GM04504 (cell line): ENCODE data around the gene TRMT2A.

Experiments used
- DNase-seq: peaks from one replicate; pipeline ENCODE4 v3.0.0-alpha.2; 2012; ENCODE audit warnings: low read depth

The TRMT2A gene

DNA sequence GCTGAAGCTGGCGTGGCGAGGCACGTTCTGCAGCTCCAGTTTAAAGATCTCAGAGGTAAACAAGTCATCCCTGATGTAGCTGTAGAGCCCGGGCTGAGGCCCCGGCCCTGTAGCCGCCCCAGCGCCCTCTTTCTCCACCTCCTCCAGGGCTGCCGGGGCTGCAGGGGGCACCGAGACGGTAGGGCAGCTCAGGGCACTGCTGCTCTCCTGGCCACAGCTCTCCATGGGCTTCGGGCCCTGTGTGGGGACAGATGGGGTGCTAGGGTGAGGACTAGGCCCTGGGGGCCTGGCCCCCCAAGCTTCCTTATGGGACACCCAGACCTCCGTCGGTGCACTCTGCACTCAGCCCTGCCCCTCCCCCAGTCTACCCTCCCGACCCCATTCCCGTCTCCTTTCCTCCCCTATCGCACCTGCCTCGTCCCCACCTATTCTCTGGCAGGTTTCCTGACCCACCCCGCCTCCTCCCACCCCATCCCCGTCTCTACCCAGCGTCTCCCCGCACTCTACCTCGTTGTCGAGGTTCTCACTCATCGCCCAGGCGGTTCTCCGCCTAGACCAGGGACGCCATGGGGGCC lies 563 bp downstream of the TRMT2A start:
- no peak for DNase-seq

DNA sequence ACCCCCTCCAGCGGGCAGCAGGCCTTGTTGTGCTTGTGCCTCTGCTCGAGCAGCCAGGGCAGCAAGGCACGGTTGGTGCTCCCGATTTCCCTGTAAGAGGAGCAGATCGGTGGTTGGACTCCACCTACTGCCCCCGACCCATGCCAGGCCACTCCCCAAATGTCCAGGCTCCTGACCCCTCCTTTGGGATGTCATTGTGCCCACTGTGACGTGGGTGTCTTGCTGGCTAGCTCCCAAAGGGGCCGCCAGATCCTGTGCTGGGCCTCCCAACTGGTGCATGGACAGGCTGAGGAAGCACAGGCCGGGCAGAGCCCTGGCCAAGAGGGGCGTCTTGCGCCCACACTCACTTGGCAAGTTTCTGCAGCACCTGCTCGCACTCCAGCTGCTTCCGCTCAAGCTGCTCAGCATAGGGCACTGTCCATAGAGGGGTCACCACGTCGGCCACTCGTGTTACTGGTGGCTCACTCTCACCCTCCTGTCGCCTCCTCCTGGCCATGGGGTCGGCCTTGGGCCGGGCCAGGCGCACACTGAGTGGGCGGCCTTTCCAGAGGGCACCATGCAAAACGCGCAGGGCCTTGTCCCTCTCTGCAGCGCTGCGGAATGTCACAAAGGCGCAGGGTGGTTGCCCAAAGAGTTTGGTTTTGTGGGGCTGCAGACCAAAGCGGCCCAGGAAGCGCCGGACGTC lies 1.2 kb downstream of the TRMT2A start, which contains the start of gene RANBP1:
TSS of gene RANBP1 (plus strand) at position 414 of the 685 bp plus-strand sequence. CDS start at position 495, 81 bp downstream.
- no peak for DNase-seq

DNA sequence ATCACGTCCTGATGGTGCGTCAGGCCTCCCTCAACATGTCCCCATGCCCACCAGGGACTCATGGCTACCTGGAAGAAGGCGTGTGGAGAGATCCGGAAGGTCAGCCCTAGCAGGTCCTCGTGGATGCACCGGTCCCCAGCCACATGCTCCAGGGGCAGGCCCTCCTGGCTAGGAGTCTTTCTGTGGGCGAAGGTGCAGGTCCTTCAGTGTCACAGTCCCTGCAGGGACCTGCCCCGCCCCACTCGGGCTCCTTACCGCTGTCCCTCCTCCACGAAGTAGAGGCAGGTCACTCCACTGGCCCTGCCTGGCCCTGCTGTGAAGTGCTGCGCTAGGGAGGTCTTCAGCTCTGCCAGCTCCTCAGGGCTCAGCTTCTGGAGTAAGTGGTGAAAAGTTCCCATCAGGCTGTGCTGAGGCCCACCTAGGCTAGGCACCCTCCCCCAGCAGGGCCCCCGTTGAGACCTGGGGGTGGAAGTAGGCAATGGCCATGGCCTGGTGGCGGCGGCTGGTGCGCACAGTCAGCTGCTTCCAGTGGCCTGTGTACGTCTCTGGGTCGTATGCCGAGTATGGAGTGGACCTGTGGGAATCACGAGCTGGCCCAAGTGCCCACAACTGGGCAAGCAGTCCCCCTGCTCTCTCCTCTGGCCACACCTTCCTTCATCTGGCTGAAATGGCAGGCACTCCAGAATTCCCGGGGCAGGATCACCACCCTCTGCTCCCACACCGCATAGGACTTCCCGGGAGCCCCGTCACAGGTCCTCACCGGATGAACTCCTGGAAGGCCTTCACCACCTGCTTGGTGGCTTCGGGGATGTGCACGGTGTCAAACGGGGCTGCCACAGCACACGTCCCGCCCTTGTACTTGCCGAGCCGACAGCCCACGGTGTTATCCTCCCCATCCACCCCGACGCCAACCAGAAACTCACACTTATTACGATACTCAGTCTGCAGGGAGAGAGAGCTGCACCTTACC lies 2.2 kb downstream of the TRMT2A start:
- no peak for DNase-seq

DNA sequence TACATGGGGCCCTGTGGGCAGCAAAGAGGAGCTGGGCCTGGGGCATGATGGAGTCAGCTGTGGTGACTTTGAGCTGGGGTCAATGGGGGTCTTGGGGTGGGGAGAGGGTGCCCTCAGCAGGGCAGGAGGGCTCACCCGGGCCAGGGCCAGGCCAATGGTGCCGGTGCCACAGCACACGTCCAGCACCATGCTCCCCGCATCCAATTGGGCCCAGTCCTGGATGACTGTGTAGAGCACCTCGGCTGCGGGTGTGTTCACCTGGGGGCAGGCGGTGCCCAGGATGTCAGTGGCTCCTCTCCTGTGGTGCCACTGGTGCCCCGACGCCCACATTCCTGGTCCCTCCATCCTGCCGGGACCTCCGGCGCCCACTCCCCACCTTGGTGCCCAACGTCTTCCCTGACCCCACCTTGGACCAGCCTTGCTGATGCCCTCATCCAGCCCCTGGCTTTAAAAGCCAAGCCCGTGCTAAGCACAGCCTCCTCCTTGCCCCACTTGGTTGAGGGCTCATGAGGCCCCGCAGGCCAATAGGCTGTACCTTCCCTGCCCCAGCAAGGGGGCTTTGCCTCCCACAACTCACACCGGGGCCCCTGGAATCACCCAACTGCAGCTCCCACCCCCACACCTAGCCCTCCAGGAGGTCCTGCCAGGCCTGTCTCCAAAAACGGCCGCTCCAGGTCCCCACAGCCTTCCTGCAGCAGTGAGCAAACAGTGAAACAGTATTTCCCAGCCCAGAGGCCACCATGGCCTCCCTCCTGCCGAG lies 3.3 kb downstream of the TRMT2A start:
- no peak for DNase-seq

DNA sequence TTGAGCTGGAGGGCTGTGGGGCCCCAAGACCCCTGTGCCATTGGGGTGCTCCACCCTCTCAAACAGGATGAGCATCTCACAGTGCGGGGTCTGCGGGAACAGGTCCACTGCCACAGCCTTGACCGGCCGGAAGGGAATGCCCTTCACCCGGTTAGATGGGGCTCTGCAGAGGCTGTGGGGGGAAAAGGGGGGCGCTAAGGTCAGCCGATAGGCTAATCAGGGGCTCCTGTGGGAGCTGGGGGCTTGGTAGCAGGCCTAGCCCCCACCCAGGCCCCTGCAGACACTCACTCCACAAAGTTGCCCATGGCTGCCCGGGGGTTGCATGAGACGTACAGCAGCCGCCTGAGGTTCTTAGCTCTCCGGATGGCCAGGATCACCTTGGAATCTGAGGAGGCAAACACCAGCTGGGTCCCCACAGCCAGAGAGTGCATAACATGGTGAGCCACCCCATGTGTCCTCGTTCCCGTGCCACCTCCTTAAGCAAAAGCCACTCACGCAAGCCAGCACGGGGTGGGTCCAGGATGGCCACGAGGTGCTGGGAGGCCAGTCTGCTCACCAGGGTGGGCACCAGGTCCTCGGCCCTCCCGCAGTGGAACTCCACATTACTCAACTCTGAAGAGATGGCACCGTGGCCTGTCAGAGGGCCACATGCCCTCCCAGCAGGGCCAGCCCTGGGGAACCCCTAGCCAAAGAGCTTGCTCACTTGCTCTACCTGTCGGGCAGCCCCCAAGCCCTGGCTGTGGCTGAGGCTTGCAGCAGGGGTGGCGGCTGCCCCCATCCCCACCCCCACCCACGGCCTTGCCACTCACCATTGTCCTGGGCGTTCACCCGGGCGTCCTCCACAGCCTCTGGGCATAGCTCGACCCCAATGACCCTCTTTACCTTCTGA lies 4.2 kb downstream of the TRMT2A start:
- no peak for DNase-seq

DNA sequence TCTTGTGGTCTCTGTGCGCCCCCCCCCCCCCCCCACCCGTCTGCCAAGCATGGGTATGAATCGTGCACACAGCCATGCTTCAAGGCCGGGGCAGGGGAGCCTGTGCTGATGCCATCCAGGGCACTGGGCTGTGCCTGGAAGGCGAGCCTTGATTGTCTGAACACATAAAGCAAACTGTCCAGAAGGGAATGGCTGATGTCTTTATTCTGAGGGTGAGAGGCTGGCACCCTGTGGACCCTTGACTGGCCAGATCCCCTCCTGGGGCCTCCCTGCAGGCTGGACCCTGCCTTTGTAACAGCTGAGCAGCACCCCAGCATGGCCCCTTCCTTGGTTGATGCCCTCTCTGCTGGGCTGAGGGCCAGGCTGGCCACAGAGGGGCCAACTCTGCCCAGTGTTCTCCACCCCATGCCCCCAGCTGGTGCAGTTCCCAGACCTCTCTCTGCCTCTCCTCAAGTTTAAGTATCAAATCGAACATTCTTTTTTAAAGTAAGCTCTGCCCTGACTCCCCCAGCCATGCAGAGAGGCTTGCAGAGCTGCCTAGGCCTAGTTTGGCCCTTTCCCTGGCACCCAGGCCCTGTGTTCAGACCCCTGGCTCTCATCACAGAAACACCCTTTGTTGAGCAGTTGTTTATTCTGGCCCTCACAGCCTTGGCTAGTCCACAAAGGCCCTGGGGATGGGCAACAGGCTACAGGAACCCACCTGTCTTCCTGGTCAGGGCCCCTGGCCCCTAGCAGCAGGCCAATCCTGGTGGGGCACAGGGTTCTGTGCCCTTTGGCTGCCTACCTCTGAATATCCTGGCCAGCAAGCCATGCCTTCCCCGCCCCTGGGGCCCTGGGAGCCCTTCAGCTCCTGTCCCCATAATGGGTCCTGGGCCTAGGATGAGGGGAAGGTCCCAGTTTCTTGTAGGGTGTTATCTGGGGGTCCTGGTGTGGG lies 5.1 kb downstream of the TRMT2A start:
- no peak for DNase-seq

DNA sequence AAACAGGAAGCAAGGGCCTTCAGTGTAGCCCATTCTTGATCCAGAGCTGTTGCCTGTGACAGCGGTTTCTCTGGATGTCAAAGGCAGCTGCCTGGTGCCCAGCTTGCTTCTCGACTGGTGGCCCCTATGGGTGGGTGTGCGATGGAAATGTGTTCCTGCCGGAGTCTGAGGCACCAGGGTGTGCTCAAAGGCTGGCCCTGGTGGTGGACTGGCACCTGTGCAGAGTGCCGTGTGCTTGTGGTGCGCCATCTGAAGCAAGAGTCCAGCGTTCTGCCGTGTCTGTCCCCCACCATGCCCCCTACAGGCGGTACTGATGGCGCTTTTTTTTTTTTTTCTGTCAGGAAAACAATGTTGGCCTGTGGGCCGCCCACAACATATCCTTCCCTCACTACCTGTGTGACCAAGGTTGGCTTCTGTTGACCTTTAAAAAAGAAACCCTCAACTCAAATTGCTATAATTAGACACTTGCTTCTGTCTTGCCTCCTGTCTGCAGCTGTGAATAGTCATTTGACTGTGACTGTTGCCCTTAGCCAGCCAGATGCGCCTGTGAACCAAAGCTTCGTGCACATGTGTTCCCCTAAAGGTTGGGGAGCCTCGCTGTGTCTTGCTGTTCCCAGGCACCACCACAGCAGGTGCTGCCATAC lies 5.9 kb downstream of the TRMT2A start:
- no peak for DNase-seq

DNA sequence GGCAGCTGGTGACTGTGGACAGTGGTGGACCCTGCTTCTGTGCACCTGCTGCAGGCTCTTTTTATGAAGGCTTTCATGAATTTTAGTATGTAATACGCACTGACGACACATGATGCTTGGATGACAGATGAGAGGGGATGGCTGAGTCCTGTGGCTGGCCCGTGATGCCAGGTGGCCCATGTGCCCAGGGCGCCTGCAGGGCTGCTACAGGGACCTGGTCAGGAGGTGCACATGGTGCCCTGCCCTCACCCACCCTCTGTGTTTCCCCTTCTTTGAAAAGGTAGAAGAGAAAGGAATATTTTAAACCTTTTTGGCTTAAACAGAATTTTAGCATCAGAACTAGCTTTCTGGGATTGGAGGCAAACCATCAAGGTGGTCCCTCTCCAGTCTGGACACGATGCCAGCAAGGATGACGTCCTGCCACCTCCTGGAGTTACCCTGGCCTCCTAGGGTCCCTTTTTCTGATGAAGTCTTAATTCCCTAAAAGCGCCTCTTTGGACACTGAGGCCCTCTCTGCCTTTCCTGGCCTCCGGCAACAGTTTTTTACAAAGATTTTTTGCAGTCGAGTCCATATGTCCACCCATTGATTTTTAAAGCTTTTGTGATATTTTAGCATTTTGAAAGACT lies 6.6 kb downstream of the TRMT2A start:
- no peak for DNase-seq

DNA sequence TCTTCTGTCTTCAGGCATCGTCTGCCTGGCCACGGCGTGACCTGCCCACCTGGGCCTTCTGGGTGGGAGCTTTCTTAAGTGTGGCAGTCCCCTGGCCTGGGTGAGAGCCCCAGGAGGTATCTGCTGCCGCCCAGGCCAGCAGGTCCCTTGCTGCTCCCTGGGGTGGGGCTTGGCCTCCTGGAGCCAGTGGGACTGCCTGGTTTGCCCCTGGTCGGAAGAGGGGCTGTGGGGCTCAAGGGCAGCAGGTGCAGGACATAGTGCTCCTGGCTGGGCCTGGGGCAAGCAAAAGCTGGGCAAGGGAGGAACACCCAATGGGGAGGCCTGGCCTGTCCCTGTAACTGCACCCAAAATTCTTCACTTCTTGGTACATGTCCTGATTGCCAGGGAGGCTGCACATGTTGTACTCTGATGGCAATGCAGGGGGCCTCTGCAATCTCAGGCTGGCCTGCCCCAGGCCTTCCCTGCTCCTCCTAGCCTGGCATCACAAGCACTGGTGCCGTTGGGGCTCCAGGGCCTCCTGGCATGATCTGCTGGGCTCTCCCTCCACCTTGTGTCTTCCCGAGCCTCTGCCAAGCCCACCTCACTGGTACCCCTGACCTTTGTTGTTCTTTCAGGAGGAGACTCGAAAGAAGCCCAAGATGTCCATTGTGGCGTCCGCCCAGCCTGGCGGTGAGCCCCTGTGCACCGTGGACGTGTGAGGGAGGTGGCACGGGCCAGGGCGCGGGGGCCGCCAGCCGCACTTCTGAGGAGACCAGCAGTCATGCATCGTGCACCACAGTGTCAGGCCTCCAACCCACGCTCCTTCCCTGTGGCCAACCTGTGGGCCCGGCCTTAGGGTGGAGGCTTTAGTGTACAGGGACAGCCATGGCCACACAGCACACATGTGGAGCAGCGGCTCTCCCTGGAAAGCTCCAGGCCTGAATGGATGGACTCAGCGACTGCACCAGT lies 7.3 kb downstream of the TRMT2A start:
- DNase-seq, result no peak

DNA sequence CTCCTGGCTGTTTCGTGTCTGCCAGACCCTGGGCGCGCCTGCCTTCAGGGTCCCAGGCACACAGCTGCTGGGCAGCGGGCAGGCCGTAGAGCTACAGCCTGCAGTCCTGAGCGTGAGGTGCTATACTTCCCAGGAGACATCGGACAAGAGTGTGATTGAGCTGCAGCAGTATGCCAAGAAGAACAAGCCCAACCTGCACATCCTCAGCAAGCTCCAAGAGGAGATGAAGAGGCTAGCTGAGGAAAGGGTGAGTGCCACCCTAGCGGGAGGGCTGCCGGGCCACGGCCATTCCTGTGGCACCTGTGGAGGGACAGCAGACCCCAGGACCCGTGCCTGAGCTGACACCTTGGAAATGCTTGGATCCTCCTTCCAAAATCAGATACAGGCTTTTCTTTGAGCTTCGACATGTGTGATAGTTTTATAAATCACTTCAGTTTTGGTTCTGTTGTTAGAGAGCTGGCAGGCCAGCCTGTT lies 8.2 kb downstream of the TRMT2A start:
- DNase-seq, result no peak

DNA sequence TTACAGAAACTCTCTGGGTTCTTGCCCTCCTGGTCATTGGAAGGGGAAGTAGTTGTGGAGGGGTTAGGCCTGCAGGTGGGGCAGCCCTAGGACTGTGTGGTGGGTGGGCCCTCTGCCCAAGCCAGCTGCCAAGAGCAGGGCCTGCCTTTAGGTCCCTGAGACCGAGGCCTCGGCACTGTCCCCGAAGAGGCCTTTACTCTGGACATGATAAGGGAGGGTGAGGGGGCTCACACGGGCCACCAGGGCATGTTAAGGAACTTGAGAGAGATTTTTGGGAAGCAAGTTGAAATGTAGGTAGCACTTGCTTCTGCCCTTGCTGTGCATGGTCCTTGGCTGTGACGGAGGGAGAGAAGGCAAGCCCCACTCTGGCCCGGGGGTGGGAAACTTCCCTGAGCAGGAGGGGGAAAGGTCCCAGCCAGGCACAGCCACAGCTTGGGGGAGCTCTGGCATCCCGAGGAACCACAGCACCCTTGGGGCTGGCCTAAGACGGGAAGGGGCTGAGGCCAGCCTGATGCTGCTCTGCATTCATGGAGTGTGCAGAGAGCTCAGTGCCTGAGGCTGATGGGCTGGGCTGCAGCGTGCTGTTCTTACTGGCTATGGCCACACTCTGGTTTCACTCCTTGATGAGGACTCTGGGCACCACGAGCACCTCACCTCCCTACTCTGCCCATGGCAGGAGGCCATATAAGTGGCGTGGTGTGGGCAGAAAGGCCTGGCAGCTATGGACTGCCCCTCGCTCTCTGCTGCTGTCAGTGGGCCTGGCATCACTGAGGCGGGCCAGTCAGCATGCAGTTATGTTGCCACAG lies 8.9 kb downstream of the TRMT2A start:
- DNase-seq, result no peak

DNA sequence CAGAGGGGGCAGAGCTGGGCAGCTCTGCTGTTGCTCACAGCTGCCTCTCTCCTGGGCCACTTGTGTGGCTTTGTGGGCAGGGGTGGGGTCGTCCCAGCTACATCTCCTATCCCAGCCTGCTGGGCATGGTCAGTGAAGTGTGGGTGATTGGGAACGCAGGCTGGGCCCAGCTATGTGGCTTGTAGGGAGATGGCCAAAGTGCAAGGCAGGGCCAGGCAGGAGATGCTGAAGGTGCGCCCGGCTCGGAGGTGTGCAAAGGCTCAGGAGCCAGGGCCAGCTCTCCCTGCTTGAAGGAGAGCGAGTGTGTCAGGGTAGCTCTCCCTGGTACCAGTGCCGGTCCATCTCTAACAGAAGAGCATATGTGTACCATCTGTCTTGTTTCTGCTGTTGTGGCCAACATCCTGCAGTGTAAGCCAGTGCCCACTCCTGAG lies 9.5 kb downstream of the TRMT2A start:
- DNase-seq, result no peak

DNA sequence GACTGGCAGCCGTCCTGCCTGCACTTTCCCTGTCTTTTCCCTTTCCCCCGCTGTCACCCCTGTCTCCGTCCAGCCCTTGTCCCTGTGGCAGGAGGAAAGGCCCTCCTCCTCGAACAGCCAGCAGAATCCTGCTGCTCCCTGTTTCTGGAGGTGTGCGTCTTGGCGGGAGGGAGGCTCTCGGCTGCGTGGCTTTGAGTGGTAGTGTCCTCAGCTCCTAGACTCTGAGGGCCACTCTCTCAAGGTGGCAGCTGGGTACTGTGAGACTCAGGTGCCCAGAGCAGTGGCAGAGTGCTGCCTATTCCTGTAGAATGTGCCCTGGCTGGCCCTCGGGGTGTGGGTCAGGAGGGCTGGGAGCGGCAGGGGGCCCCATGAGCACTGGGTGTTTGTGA lies 10.2 kb downstream of the TRMT2A start:
- no peak for DNase-seq

DNA sequence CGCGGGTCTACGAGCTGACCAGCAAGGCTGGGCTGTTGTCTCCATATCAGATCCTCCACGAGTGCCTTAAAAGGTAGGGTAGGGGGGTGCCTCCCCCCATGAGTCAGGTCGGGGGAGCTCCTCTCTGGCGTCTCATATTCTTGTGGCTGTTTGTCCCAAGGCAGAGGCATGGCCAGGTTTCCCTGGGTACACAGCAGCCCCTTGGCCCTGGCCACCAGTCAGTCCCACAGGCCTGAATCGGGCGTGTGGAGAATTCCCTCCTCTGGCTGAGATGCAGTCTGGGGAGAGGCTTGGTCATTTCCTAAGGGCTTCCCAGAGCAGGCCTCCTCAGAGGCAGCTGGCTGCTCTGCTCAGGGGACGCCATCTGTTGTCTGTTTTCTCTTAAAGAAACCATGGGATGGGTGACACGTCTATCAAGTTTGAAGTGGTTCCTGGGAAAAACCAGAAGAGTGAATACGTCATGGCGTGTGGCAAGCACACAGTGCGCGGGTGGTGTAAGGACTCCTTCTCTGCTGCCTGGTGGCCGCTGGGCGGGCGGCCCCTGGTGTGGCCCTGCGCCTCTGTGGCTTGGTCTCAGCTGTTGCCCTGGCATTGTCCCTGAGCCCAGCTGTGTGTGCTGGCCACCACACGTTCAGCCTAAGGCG lies 10.7 kb downstream of the TRMT2A start:
- DNase-seq, result no peak

DNA sequence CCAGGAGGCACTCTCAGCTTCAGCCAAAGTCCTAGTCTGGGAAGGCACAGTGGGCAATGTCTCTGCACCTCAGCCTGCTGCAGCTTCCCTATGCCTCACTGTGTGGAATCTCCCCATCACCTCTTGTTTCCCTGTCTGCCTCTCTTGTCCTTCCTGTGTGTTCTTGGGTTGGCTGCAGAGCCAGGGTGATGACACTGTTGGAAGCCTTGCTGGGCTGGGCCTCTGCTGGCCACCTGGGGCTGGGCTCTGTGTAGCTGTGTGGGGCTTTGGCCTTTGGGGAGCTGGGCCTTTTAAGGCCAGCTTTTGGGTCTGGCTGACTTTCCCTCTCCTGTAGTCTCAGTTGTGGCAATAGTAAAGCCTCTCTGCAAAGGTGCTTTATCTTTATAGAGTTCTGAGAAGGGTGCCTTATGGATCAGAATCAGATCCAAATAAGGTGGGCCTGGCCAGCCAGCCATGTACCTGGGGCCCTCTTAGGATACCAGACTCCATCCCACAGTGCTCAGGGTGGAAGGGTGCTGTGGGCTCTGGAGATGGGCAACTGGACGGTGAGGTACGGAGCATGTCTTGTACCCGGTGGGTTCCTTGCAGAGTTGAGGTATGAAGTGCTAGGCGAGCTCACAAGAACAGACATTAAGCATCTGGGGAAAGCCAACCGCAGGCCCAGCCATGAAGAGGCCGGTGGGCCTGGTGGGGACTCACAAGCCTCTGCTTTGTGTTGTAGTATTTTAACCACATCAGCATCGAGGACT lies 11.4 kb downstream of the TRMT2A start:
- DNase-seq, result no peak
